HG02884 (cell line): ENCODE data around the gene PPP1R37.

Experiments
- ATAC-seq: cut with Tn5 transposase; IDR thresholded peaks from one replicate; pipeline ENCODE4 v1.9.1; 2021; ENCODE audit warnings: mild to moderate bottlenecking, moderate library complexity; ENCODE audit not compliant: unreplicated experiment

Gene PPP1R37

GRCh38 chr19:45070214-45070613, 22.8 kb upstream of the PPP1R37 start:
- no peak for ATAC-seq

- ATAC-seq = no peak
These were observed 22.0 kb upstream of the PPP1R37 start for GRCh38 chr19:45070861-45071544.

GRCh38 chr19:45071545-45071938, 21.4 kb upstream of the PPP1R37 start:
- ATAC-seq = no peak

GRCh38 chr19:45071969-45072790, 20.8 kb upstream of the PPP1R37 start:
- ATAC-seq = no peak

- no peak for ATAC-seq
These were observed 18.2 kb upstream of the PPP1R37 start for GRCh38 chr19:45074744-45075300.

GRCh38 chr19:45075301-45076028, 17.5 kb upstream of the PPP1R37 start:
- ATAC-seq = peak; percentile 50

- ATAC-seq = peak; percentile 47
These were observed 16.7 kb upstream of the PPP1R37 start, which contains the start of gene ZNF296 for GRCh38 chr19:45076029-45076850. ZNF296 (minus strand) TSS chr19:45076478; CDS start chr19:45076373, 105 bp downstream.

- no peak for ATAC-seq
These were observed 15.9 kb upstream of the PPP1R37 start for GRCh38 chr19:45076851-45077730.

- ATAC-seq = no peak
These were observed 14.5 kb upstream of the PPP1R37 start for GRCh38 chr19:45078390-45079062.

GRCh38 chr19:45079063-45079910, 13.7 kb upstream of the PPP1R37 start, which contains the start of gene GEMIN7:
GEMIN7 (plus strand) TSS chr19:45079260; CDS start chr19:45090115, 10,855 bp downstream.
- ATAC-seq = no peak

GRCh38 chr19:45079911-45080370, 13.0 kb upstream of the PPP1R37 start:
- no peak for ATAC-seq

GRCh38 chr19:45082170-45082569, 10.8 kb upstream of the PPP1R37 start:
- ATAC-seq = no peak

GRCh38 chr19:45086480-45086879, 6.5 kb upstream of the PPP1R37 start:
- ATAC-seq = no peak

- ATAC-seq = no peak
These were observed 5.4 kb upstream of the PPP1R37 start for GRCh38 chr19:45087531-45087930.

GRCh38 chr19:45090034-45090433, 2.9 kb upstream of the PPP1R37 start:
- no peak for ATAC-seq

GRCh38 chr19:45090606-45091005, 2.4 kb upstream of the PPP1R37 start:
- ATAC-seq = no peak

- peak; percentile 52 for ATAC-seq
These were observed 1.7 kb upstream of the PPP1R37 start for GRCh38 chr19:45091031-45091923.
